DOHH2 (cell line): ENCODE measurements around the gene HERC3.

Experiments
- EZH2phosphoT487 ChIP-seq: fragments of 200-600 bp; sonication (generic); IDR thresholded peaks from 2 replicates; pipeline ENCODE4 v1.6.1; 2017; ENCODE audit warnings: borderline replicate concordance, mild to moderate bottlenecking, antibody characterized with exemption, low read length, moderate library complexity, mixed read lengths
- TF ChIP-seq, protein P1 (sequence below): fragments of 200-600 bp; sonication (generic); IDR thresholded peaks from one replicate; pipeline ENCODE4 v1.5.1; 2014; ENCODE audit warnings: antibody characterized with exemption, mild to moderate bottlenecking, low read depth, low read length; ENCODE audit not compliant: poor library complexity, severe bottlenecking

DNA sequence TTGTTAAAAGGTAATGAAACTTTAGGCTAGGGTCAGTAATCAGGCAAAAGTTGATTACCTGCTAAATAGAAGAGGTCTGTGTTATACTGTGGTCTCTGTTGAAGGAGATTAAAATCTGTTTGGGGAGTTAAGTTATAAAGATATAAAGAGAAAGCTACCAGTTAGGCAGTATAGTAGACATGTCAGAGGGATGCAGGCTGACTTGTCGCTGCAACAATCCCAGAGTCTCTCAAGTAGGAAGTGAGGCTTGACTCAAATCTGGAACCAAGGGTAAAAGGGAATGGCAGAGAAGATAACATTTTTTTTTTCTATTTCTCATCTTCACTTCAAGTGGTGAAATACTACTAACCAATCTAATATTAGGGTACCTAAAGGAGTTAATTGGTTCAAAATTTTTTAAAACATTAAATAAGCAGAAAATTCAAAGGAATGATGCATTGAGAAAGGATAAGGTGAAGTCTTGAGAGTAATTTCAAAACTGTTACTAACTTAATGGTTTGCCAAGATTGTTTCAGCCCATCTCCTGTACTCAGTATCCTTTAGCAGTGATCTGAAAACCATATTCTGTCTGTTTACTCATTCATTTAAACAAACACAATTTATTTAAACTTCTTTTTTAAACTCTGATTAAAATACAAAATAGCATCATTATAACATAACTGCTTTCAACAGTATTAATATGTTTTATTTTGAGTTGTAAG lies 12.8 kb downstream of the HERC3 start:
- TF ChIP-seq, protein P1, sequence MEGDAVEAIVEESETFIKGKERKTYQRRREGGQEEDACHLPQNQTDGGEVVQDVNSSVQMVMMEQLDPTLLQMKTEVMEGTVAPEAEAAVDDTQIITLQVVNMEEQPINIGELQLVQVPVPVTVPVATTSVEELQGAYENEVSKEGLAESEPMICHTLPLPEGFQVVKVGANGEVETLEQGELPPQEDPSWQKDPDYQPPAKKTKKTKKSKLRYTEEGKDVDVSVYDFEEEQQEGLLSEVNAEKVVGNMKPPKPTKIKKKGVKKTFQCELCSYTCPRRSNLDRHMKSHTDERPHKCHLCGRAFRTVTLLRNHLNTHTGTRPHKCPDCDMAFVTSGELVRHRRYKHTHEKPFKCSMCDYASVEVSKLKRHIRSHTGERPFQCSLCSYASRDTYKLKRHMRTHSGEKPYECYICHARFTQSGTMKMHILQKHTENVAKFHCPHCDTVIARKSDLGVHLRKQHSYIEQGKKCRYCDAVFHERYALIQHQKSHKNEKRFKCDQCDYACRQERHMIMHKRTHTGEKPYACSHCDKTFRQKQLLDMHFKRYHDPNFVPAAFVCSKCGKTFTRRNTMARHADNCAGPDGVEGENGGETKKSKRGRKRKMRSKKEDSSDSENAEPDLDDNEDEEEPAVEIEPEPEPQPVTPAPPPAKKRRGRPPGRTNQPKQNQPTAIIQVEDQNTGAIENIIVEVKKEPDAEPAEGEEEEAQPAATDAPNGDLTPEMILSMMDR: no peak
- TF ChIP-seq EZH2phosphoT487: no peak
